GM19397 (cell line): ENCODE results near the gene IL1RAPL2.

Experiments
- ATAC-seq: cut with Tn5 transposase; IDR thresholded peaks from one replicate; pipeline ENCODE4 v1.9.1; 2021; ENCODE audit warnings: mild to moderate bottlenecking, moderate library complexity; ENCODE audit not compliant: unreplicated experiment

IL1RAPL2 gene

DNA sequence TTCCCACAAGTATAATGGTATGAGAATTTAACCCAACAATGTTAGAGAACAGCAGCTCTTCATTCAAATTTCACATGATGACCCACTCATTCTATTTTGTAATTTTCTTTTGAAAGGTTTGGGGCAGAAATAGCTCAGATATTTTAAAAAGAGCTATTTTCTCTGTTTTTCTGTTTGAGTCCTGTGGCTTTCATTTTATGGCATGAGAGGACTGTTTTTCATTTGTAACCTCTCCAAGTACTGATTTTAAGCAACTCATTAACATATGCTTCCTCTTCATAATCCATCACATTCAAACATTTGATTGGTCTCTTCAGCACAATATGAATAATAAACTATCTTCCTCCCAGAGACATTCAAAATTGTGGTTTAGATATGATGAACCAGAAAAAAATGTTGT is 783.5 kb downstream of the IL1RAPL2 start:
- no peak for ATAC-seq

DNA sequence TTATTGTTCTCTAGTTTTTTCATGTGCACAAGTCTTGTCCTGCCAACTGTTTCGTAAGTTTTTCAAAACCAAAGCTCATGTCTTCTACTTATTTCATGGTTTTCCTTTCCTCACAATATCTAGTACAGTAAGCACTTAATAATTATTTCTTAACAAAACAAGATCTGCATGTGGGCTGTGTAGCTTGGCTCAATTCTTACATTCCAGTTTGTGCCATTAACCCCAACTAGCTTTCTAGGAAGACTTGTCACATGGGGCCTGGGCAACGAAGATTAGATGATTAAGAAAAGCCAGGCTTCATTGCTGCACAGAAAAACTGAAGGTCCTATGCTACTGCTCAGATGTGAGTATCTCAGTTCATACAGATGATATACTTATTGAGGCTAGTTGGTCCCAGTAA is 809.8 kb downstream of the IL1RAPL2 start:
- ATAC-seq: no peak

DNA sequence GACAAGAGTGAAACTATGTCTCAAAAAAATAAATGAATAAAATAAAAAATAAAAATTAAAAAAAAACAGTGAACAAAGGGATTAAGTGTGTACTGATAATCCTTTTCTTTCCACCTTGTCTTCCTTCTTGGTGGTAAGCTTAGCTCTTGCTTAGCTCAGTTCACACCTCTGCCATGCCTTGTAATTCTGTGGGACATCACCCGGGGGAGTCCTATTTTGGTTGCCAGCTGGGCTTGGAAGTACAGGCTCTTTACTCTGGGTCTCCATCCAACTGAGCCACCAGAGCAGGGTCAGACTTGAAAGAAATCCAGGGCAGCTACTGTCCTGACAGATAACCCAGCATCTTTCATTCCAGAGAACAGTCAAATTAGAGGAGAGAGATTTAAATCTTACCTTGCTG is 858.7 kb downstream of the IL1RAPL2 start:
- no peak for ATAC-seq

DNA sequence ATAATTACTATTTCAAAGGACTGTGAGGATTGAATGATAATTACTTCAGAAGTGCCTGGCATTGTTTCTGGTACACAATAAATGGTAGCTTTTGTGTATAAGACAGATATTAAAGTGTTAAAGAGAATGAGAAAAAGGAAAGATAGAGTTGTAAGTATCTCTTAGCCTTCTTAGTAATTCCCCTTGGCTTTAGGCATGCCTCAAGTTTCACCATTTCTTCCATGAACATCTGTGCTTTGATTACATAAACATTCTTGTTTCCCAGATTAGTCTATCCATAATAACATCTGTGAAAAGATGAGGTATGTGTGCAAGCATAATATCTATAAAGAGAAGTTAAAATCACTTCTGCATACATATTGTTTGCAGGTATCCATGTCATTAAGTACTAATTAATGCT is 885.4 kb downstream of the IL1RAPL2 start:
- no peak for ATAC-seq

DNA sequence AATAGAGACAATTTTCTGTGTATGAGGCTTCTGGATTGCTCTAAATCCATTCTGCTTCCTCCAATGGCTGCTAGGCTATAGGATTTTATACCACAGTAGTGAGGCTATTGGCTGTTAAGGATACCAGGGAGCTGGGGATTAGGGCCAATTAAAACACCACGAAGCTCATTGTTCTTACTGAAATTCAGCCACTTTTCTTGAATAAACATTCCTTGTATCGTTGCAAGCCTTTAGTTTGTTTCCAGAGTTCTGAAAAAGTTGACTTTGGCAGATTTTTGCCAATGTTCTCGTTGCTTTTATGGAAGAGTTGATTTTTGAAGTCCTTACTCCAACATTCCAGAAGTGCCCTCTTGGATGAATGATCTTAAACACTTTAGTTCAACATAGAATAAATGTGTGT is 892.8 kb downstream of the IL1RAPL2 start:
- no peak for ATAC-seq

DNA sequence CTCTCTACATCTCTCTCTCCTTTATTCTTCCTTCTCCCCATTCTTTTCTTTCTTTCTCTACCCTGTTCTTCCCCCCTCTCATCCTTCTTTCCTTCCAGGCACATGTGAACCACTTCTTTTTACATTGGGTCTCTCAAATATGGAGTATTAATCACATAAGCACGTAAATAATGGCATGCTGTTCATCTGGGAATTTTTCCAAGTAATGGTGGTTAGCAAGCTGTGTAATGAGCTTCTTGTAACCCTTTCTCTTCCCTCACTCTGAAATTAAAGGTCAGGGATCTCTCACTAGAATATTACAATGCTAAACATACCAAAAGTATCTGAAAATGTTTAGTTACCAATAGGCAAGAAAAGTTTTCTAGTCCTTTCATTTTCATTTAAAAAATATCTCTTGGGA is 894.4 kb downstream of the IL1RAPL2 start:
- no peak for ATAC-seq

DNA sequence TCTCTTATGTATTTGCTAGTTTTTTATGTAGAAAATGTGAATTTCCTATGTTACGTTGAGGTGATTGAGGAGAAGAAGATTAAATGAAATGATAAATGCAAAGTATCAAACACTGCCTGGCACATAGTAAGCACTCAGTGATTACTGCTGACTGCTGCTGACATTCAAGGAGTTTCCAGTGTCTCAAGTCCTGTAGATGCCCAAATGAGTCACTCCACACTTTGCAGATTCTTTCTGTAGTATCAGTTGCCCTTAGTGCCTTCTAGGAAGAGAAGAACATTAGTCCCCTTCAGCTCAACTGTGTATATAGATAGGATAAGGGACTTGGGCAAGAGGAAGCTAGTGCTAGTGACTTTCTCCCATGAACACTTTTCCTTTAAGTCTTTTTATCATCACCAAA is 895.0 kb downstream of the IL1RAPL2 start:
- no peak for ATAC-seq

DNA sequence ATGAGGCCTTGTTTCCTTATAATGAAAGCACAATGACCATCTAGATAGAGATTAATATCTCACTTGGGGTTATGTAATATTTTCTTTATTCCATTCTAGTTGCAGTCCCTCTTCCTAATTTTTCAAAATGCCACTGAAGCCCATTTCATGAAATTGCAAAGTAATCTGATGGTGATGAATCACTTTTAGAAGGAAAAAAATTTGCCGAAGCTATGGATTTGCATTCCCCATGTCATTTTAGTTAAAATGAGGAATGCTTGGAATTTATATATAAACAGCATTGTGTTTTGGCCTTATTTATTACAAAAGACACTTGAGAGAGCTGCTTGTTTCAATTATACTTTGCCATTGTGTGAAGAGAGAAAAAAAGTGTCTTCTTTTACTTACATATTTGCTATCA is 896.2 kb downstream of the IL1RAPL2 start:
- no peak for ATAC-seq

DNA sequence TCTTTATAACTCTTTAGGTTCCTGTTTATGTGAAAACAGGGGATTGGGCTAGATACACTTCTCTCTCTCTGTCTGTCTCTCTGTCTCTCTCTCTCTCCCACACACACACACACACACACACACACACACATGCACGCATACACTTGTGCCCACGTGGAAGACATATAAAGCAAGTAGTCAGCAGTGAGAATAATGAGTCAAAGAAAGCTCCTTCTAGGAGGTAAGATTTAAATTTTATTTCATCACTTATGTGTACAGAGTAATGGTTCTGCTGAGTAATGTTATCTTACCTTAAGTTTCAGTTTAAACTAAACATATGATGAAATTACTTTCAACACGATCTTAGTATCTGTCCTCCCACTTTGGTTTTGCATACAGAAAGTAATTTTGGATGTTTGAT is 897.5 kb downstream of the IL1RAPL2 start:
- no peak for ATAC-seq

DNA sequence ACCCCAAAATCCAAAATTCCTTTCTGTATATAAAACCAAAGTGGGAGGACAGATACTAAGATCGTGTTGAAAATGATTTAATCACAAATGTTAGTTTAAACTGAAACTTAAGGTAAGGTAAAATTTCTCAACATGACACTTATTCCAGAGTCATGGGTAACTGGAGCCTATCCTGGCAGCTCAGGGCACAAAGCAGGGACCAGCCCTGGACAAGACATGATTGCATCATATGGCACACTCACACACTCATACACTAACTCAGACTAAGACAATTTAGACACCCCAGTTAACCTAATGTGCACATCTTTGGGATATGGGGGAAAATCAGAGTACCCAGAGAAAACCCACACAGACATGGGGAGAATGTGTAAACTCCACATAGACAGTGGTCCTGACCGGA is 898.6 kb downstream of the IL1RAPL2 start:
- no peak for ATAC-seq

DNA sequence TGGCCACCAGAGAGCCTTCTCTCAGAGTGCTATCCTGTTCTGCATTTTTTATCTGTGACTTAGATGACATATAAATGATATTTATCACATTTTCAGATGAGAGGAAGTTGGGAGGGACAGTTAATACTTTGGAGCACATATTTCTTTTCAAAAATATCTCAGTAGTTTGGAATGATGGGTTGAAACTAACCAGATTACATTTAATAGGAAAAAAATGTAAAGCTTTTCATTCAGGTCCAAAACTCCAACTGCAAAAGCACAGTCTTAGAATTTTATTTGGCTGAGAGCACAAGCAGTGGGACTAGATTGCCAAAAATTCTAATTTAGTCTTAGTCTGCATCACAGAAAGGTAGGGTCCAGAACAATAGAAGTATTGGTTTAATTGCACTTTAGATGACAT is 902.7 kb downstream of the IL1RAPL2 start:
- ATAC-seq: no peak

DNA sequence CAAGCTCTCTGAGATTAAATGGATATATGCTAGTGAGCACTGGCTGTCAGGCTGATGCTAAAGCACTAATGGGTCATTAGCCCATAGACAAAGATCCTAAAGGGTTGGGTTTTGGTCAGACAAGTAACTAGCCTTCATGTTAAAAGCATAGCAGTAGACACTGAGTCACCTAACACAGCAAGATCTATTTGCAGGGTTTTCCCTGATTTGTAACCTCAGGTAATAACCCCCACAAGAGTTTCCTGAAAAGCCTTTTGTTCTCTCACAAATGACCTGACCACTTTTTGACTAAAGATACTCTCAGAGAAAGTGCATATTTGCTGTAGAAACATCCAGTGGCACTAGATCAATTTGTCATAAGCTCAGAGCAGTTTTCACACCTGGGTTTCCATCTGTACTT is 905.6 kb downstream of the IL1RAPL2 start:
- ATAC-seq: no peak

DNA sequence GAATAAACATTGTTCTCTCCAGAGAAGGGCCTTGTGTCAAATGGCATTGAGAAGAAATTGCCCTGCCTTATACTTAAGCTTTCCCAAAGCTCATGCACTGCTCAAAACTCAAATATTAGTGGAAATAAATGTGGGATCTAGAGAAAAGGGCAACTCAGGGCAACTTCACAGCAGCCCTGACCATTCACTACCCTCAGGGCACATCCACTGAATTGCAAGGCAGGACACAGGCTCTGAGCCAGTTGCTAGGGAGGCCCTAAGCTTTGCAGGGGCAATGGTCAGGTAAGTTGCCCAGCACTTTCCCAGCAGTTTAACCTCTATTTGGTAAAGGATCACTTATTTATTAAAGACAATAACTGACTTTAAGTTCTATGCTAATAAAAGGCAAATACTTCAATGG is 909.8 kb downstream of the IL1RAPL2 start:
- no peak for ATAC-seq

DNA sequence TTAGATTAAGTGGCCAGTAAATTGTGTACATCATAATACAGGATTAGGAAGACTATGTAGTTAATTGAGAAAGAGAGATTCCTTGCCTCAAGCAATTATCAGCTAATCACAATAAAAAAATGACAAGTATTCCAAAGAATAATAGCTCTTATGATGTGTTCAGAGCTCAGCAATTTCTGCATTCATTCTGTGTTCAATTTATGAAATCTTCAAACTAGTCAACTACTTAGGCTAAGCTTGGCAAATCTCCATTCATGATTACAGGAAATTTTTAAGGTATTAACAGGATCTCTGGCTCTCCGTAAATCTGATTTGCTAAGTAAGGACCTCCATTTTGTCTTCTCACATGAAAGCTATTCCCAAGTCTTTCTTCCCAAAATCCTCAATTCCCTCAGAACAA is 911.4 kb downstream of the IL1RAPL2 start:
- ATAC-seq: no peak

DNA sequence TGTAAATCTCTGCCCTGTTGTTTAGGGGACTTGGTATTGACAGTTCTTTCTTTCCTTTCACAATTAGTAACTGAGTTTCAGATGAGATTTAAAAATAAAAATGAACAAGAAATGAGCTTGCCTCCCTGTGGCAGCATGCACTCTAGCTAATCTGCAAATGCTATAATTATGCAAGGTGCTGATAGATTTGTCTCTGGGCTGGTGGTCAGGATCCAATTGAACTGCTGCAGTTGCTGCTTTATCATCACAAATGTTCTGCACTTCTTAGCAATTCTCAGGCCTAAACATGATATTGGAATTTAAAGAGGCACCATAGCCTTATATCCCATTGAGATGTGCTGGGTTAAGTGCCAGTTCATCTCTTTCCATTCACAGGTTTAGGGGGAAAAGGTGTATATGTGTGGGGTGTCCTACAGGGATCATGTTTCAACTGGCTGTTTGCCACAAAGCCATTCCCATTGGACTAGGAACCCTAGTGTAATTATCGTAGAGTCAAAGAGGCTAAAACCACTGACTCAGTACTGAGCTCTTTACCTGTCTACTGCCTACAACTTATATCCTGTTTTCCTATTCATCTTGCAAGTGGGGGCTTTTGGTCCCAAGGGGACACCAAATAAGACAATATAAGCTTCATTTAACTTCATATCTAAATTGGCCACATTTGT is 914.8 kb downstream of the IL1RAPL2 start:
- no peak for ATAC-seq

DNA sequence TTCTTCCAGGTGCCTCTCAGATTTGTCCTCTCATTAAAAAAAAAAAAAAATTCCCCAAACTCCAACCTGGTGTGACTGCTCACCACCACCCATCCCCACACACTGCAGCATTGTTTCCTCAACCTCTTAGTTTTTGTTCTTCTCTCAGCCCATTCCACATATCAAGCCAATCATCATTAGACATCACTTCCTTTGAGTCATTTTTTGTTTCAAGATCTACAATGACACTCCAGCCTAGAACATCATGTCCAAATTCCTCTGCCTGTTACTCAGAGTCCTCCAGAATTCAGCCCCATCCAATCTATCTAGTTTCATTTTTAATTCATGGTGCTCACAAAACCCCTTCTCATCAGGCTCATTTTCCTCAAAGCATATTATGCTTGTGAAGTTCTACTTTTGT is 917.0 kb downstream of the IL1RAPL2 start:
- ATAC-seq: no peak

DNA sequence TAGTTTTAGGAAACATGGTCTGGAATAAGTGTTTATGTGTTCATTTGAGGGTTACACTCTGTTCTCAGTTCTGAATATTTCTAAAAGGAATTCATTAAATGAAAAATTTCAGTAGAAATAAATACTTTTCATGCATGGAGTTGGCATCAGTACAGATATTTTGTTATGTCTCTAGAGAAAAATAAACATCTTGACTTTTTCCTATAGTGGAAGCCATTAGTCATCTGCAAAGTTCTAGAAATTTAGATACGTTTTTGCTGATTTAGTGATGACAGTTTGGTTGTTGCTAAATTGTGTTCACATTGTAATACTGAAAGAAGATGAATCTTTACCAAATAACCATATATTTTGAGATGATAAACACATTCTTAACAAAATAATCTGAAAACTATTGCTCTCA is 922.7 kb downstream of the IL1RAPL2 start:
- ATAC-seq: no peak

DNA sequence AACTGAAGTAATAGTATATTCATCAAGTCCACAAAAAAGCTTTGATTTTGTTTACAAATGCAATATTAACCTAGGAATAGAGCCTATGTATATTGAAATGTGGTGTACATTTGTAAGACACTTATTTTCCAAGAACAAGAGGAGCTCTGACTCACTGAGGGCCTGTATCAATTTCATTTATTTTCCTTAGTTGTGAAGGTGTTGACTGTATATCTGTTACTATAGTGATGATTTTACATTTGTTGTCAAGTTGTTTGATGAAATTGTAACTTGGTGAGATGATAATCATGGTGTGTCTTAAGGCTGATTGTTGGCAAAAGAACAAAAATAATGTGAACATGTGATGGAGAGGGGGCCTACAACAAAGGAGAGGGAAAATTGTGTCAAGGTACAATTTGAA is 929.4 kb downstream of the IL1RAPL2 start:
- ATAC-seq: no peak

DNA sequence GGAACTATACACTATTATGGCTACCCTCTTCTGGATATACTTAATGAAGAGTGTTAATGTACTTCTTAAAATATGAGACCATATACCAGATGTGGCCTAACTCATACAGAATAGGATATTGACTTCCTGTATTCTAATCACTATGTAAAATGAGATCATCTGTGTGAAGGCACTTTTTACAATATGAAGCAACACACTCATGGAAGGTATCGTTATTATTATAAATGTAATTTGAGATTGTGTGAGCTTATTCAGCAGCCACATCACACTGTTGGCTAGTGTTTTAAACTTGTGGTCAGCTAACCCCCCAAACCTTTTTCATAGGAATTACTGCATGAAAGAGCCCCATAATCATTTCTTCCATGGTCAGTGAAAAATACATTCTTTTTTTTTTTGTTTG is 936.3 kb downstream of the IL1RAPL2 start:
- ATAC-seq: no peak

DNA sequence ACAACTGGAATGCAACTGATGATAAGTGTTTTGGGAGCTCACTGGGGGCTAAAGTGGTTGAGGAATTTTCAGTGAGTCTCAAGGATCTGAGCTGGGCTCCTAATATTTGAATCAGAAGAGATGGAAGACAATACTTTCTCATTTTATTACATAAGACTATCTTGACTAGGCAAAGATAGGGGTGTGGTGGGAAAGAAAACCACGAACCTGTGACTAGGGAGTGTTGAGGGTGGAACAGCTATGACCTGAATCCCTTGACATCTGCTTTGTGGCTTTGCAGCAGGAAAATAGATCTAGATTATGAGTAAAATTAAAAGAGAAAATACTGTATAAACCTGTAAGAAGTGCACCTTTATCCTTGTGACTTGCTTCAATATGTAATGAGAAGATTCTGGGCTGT is 949.6 kb downstream of the IL1RAPL2 start:
- no peak for ATAC-seq

DNA sequence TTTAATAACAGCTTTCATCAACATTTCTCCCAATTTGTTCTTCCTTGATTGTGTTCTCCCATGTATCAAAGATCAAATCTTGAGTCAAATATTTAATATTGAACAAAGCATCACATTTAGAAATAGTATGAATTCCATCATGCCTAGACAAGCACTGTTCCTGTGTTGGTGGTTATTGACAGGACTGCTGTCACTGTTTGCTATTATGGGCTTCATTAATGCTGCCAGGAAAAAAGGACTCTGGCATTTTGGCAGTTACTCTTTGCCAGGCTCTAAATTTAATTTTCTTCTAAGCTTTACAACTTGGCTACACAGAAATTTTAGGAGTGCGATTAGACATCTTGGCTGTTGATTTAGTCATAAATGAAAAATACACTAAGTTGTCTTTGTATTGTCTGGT is 960.4 kb downstream of the IL1RAPL2 start:
- no peak for ATAC-seq

DNA sequence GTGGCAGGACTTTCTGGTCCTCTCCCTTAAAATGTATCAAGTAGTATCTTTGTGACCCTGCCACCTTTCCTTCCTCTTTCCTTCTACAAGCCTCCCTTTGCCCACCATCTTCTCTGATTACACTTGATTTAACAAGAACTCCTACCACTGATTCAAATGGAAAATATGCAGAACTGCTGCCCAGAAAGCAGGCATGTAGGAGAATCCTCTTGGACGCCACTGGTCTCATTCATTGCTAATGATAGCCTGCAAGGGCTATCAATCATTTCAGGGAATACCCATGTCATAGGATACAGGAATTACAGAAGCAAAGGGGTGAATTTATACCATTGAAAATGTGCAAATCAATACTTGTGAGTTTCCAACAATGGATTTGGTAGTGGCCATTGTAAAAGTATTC is 961.8 kb downstream of the IL1RAPL2 start:
- ATAC-seq: no peak

DNA sequence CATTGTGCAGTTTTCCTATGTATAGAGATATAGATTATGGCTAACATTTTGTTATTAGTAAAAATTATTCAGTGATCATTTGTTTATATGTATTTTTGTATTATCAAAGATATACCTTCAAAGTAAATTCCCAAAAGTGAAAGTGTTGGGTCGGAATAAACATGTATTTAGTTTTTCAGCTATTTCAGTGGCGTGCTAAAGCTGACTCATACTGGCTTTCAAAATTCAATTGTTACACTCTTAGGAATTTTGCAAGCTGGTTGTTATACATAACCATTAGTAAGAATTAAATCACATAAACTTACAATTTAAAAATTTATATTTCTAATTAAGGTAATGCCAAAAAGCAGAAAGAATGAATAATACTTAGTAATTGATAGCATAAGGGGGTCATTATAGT is 968.0 kb downstream of the IL1RAPL2 start:
- no peak for ATAC-seq

DNA sequence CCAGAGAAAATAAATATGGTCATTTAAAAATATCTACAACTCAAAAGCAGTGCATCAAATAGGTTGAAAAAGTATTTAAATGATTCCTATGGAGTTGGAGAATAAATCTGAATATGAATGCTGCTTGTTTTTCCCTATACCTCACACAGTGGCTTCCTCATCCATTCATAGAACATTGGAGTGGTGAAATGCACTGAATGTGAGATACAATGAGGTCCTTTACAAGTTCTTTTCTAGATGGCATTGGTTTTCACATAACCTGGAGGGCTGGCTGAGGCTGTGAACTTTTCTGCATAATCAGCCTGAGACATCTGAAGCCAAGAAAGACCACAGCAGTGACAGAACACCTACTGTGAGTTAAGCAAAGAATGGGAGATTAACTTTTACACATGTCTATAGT is 977.3 kb downstream of the IL1RAPL2 start:
- ATAC-seq: no peak
